NCI-H226 (cell line): ENCODE data around the gene DDX24.
A peak's percentile ranks its signal among the peaks of the same experiment; 100 is the strongest.
"Not testable (repeated sequence)": the region's sequence is repeated elsewhere in the genome, so short reads cannot be mapped to it uniquely, and the experiment has no call there.

ENCODE experiments used
- DNase-seq: peaks from one replicate; pipeline ENCODE4 v3.0.0-alpha.2; 2015

Gene DDX24

DNA sequence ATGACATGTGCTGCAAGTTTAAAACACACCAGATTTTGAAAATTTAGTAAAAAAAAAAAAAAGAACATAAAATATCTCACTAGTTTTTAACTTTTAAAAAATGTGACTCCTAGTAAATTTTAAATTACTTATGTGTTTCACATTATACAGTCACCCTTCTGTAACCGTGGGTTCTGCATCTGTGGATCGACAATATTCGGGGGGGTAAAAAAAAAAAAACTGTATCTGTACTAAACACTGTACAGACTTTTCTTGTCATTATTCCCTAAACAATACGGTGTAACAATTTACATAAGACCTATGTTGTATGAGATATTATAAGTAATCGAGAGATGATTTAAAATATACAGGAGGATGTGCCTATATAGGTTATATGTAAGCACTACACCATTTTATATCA lies 3.2 kb downstream of the DDX24 start:
- no peak for DNase-seq

DNA sequence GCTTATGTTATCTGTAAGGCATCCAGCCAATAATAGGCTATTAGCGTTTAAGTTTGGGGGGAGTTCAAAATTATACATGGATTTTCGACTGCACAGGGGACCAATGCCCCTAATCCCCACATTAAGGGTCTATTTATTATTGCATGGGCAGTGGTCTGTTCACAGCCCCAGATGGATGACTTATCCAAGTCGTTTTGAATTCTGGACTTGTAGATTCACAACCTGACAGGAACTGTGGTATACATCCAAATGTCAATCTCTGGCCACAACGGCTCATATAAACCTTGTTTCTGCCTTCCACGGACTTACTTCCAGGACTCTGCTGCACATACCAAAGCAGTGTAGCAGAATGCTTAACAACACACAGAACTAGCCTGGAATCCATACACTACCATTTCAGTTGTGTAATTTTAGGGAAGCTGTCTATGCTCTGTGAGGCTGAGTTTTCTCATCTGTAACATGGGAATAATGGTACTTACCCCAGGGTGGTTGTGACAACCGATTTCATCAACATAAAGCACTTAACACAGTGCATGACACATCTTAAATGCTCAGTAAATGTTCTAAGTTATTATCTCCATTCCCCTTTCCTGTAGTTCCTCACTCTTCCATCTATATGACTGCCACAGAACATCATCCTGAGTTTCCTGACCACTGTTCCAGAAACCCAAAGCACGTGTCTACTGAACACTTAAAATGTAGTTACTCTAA lies 3.7 kb downstream of the DDX24 start:
- DNase-seq = no peak

DNA sequence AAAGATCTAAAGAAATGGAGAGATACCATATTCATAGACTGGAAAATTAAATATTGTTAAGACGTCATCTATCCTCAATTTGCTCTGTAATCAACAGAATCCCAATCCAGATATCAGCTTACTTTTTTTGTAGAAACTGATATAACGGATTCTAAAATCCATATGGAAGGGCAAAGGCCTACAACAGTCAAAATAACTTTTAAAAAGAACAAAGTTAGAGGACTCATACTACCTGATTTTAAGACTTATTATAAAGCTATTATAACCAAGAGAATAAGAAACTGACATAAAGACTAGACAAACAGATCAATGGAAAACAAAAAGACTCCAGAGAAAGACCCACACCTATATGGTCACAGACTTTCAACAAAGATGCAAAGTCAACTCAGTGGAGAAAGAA lies 6.0 kb downstream of the DDX24 start:
- no peak for DNase-seq

DNA sequence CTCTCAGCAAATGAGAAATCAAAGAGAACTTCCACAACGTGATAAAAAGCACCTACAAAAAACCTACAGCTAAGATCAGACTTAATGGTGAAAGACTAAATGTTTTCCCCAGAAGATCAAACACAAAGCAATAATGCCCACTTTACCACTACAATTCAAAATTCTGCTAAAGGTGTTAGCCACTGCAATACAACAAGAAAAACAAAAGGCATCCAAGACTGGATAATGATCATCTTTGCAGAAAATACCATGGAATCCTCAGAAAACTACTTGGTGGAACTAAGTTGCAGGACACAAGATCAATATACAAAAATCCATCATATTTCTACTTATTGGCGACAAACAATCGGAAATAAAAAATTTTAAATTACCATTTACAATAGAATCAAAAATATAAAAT lies 6.5 kb downstream of the DDX24 start:
- DNase-seq = no peak

DNA sequence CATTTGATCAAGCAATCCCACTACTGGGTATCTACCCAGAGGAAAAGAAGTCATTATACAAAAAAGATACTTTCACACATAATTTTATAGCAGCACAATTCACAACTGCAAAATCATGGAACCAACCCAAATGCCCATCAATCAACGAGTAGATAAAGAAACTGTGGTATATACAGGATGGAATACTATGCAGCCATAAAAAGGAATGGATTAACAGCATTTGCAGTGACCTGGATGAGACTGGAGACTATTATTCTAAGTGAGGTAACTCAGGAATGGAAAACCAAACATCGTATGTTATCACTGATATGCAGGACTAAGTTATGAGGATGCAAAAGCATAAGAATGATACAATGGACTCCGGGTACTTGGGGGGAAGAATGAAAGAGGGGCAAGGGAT lies 8.9 kb downstream of the DDX24 start:
- not testable (repeated sequence) for DNase-seq

DNA sequence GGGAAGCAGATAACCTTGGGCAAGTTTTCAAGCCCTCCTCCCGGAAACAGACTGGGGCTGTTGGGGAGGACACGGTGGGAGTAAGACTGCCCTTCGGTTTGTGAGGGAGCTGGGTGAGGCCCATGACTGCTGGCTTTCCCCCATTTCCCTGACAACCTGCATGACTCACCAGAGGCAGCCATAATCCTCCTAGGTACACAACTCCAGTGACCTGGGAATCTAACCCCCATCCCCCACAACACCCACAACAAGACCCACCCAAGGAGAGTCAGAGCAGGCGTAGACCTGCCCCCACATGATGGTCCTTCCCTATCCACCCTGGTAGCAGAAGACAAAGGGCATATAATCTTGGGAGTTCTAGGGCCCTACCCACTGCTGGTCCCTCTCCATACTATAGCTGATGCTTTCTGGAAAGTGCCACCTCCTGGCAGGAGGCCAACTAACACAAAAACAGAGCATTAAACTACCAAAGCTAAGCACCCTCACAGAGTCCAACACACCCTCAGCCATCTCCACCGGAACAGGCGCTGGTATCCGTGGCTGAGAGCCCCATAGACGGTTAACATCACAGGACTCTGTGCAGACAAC lies 14.8 kb downstream of the DDX24 start:
- DNase-seq = peak; percentile 13

DNA sequence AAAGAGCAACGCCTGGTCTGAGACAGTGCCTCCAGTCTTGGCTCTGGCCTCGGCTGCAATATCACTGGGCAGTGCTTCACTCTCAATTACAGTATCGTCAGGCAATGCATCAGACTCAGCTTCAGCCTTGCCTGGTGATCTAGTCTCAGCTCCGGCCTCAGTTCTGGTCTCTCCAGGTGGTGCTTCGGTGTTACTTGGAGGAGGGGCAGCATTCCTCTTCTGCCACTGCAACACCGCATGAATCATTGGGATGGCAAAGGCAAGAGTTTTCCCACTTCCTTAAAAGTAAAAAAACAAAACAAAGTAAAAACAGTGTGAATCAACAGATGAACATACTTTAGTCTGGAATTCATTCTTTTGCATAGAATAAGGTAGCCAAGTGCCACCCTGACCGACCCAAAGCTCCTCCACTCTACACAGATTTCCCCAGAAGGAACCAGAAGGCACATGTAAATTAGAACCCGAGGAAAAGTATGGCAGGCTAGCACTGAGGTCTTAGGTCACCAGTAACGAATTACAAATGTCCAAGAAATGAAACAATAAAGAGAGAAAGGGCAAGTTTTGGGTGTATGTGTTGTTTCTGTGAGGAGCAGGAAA lies 18.6 kb downstream of the DDX24 start:
- DNase-seq = peak; percentile 14

DNA sequence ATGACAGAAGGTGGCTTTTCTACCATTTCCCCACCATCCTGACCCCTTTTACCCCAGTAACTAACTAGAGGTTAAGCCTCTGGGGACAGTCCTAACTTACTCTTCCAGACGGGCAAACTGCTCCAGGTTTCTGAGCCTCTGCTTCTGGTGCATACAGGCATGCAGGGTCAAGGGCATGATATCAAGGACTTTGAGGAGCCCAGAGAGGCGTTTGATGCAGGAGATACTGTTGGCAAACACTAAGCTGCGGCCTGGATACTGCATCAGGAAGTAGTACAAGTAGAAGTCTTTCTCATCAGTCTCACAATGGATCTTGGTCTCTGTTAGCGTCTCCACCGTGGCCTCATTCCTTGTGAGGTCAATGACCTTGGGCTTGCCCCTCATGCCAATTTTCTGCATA lies 21.0 kb downstream of the DDX24 start:
- no peak for DNase-seq

DNA sequence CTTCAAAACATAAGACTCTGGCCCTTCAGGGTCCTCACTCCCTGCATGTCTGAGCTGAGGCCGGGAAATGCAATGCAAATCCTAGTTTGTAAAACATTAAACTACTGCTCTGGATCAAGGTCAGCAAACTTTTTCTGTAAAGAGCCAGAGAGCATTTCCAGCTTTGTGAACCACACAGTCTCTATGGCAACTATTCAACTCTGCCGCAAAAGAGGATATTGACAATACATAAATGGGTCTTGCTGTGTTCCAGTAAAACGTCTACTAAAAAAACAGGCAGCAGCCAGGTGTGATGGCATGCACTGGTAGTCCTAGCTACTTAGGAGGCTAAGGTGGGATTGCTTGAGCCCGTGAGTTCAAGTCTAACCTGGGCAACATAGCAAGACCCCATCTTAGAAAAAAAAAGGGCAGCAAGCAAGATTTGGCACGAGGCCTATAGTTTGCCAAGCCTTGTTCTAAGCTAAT lies 22.3 kb downstream of the DDX24 start:
- DNase-seq = no peak

DNA sequence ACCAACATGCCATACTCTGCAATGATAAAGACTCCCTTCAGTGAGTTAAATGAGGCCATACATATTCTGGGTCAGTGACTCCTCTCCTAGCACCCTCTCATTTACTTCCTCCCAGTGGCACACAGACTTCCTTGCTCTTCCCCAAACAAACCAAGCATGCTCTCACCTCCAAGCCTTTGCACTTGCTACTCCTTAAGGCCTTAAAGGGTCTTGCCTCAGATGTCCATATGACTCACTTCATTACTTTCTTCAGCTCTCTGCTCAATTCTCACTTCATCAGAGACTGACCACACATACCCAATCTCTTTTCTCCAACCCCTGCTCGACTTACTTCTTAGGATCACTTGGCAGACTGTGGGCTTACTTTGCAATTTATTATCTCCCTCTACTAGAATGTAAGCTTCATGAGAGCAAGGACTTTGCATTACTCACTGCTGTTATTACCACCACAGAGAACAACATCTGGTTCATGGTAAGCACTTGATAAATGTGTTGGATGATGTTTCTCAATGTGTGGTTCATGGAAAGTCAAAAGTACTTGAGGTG lies 22.8 kb downstream of the DDX24 start:
- DNase-seq = no peak

DNA sequence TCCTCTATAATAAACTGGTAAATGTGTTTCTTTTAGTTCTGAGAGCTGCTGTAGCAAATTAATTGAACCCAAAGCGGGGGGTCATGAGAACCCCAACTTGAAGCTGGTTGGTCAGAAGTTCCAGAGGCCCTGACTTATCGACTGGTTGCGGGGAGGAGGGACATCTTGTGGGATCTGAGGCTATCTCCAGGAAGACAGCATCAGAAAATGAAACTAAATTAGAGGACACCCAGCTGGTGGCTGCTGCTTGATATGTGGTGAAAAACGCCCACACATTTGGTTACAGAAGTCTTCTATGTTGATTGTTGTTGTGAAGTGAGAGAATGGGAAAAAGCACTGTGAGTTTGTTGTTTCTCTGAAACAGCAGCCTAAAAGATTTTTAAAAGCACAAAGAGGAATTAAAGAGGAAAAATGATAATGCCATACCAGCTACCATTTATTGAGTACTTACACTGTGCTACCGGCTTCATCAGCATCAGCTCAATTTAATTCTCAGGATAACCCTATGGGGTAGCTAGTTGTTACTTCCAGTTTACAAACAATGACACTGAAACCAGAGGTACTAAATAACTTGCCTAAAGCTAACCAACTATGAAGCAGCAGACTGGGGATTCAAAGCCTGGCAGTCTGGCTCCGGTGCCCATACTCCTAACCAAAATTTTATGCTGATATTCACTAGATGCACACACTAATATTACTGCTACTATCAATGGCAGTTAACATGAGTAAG lies 24.3 kb downstream of the DDX24 start:
- DNase-seq = no peak

DNA sequence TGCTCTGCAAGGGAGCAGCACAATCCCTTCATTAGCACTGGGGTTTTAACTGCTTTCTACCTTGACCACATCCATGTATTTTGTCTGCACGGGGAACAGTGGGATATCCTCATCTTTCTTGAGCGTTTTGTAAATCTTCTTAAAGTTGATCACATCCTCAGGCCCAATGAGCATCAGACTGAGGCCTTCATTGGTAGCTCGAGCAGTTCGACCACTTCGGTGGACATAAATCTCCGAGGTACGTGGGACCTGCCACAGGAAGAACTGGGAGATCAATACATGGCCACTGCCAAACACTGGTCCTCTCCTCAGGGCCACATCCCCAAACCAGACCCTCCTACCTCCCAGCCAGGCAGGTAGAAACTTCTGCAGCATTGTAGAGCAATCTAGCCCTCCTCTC lies 26.1 kb downstream of the DDX24 start:
- DNase-seq = no peak

DNA sequence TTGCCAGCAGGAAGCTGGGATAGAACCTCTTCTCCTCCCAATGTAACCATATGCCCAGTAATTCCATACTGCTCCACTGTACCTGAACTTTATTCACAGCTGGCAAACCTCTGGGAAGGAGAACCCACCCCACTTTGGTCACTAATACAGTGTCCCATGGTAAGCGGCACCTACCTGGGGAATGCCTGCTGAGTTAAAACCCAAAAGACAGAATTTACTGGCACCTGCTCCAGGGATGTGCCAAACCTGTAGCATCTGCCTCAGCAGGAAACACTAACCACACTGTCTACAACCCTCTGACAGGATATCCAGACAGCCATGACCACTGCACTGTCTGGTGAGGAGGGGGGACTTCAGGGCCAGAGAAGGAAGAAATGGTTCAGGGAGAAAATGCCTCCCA lies 26.6 kb downstream of the DDX24 start:
- no peak for DNase-seq

DNA sequence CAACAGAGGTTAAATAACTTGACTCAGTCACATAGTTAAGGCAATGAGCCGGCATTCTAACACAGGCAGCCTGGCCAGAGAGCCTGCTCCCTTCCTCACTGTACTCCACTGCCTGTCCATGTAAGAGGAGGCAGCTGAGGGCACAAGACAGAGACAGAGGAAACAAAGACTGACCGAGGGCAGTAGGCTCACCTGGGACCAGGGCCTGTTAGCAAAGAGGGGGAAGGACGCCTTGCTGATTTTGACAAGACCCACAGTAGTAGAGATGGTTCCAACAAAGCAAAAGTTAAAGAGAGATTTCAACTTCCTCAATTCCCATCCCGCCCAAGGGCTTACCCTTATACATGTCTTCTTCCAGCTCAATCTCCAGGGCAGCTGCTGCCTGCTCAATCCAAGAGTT lies 28.3 kb downstream of the DDX24 start:
- DNase-seq = no peak

DNA sequence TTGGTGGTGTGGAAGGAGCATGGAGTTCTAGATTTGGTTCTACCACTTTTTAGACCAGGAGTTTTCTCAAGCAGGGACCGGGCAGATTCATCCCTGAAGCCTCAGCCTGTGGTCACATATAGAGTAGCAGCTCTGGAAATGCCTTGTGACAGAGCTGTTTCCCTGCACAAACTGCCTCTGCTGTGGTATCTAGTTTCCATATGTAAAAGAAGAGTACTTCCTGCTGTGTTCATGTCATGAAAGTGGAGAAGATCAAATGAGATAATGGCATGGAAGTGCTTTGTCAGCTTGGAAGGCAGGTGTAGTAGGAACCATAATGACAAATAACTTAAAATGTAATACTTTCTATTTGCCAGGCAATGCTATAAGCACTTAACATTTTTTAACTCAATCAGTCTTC lies 28.8 kb downstream of the DDX24 start:
- DNase-seq = no peak

DNA sequence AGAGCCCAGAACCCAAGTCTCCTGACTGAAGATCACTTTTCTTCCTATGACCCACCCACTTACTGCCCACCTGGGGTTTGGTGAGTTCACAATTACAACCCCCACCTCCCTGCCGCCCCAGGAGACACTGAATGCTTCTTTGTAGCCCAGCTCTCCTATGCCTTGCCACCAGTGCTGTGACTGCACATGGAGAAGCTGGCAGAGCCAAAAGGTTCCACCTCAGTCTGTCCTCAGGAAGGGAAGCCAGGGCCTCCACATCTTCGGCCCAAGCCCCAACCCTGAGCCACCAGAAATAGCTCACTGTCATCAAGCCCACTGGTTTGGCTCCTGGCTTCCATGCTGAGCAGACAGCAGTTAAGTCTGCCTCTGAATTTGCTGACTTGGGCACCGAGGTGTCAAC lies 29.2 kb downstream of the DDX24 start:
- DNase-seq = no peak

DNA sequence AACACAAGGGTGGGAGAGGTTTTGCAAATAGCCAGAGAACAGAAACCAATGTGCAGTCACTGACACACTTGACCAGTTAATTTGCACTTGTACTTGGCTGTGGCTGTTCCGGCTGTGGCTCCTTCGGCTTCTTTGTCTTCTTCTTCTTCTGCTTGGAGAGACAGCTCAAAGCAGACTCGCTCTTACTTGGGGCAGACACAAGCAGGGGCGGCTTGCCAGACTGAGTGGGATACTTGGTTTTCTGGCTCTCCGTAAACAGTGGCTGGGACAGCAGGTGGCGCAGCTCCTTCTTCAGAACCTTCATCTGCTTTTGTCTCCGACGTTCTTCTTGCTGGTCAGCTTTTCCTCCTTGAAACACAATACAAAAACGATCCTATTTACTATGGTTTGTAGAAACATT lies 29.9 kb downstream of the DDX24 start:
- no peak for DNase-seq

DNA sequence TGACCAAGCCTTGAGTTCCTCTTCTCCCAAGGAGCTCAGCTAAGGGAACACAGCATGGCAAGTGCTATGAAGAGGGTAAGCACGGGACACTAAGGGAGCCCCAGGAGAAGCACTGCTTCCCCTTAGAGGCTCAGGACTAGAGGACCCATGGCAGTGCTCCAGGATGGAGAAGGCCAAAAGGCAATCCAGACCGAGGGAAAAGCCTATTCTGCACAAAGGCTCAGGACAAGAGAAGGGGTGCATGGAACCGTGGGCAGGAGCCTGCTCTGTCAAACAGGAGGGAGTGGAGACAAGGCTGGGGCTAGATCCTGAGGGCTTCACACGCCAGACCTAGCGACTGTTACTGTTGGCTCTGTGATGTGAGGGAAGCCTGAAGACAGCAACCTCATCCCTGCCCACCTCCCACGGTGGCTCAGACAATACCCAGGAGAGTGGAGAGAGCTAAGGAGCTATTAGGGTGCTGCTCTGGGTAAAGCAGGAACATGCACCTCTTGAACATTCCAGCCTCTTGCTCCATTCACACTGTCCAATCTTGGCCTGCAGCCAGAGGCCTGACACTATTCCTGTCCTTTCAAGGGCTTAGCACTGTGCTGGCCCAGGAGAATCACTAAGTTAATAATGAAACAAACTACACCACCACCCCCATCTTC lies 30.6 kb downstream of the DDX24 start:
- no peak for DNase-seq

DNA sequence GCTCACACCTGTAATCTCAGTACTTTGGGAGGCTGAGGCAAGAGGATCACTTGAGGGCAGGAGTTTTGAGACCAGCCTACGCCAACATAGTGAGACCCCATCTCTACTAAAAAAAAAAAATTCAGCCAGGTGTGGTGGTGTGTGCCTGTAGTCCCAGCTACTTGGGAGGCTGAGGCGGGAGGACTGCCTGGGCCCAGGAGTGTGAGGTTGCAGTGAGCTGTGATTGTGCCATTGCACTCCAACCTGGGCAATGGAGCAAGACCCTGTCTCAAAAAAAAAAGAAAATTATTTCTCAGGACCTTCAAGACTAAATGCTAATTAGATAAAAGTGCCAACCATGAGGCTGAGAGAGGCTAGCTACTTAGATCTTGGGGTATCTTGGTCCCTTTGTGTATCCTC lies 31.4 kb downstream of the DDX24 start:
- DNase-seq = no peak

DNA sequence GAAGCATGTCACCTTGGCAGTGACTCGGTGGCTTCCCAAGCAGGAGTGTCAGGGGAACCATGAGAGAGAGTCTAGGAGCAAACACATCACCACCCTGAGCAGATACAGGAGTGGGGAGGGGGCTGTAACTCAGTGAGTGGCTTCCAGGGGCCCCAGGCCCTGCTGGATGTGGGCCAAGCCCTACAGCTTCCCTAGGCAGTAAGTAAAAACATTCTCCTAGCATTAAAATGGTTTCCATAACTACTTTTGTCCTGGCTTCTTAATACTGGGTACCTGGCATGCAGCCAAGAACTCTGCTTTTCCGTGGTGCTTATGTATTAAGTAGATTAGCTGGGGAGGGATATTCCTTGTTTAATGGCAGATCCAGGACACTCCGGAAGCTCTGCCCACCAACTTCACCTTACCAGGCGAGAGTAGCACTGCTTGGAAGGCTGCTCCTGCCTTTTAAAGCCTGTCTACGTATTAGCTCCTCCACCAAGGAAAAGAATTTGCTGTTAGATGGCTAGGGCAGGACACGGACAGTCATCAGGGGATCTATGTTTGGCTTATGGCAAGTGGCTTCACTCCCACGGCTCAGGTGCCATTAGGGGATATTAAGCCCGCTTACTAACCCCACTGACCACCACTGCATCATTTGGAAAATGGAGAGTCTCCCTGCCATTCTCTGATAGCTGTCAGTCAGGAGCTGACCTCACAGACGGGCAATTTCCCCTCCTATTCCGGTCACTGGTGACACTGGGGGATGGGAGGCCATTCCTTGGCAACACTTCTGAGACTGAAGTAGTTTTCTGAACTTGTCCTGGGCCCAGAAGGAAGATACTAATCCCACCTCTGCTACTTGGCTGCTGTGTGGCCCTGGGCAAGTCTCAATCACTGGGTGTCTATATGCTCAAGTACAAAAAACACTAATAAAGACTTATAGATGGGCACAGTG lies 32.0 kb downstream of the DDX24 start:
- DNase-seq = no peak

DNA sequence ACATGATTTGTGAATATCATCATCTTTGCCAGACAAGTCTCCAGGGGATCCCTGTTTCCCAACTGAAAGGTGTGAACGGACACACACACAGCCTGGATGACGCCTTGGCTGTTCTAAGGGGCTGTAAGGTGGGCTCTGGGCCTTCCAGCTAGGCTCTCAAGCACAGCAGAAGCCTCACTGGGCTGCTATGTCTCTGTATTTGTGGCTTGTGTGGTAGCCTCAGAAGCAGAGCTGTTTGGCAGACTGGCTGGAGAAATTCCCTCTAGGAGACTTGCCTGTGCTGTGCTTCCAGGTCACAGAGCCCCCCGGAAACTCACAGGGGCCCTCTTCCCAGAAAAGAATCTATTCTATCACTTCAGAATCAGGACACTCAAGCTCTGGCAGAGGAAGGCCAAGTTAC lies 33.4 kb downstream of the DDX24 start:
- DNase-seq = no peak

DNA sequence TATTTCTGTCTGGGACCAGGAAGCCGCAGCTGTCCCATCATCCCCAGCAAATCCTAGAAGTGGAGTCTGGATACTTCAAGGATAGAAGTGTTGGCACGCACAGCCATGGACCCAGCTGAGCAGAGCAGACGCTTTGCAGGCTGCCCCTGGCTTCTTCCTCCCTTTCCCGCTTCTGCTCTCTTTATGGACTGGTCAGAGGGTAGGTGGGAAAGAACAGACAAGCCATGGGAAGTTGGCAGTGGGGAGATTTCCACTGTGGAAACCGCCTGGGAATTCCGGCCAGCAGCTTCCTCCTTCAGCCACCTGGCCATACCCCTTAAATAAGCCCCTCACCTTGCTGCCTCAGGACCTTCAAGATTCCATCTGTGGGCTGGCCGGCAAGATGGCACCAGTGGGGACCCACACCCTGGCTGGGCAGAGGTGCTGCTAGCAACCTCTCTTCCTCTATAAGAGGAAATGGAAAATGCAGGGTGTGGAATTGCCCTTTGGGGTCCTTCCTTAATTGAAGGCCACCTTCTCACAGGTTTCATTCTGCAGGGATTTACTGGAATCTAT lies 34.2 kb downstream of the DDX24 start:
- DNase-seq = no peak
